Suprapubic skin (tissue), 4 donors: Measurements from ENCODE around the gene WFIKKN1.

Experiments
- EP300 ChIP-seq: sonication (generic); formaldehyde crosslinking; IDR thresholded peaks from one replicate; pipeline ENCODE4 v1.6.1; 2017; ENCODE audit warnings: antibody characterized with exemption
- POLR2A ChIP-seq, 2 donors: fragments of 450-650 bp; IDR thresholded peaks; one replicate each; pipeline ENCODE4 v1.6.1; 2017; ENCODE audit warnings: antibody characterized with exemption in 2 of 2, mild to moderate bottlenecking in 2 of 2, moderate library complexity in 2 of 2
- POLR2AphosphoS5 ChIP-seq, 3 donors: sonication (generic); formaldehyde crosslinking; IDR thresholded peaks; one replicate each; pipeline ENCODE4 v1.6.1; 2017; ENCODE audit warnings: antibody characterized with exemption in 3 of 3
- TF ChIP-seq, protein P1 (sequence below), 2 donors: fragments of 200-600 bp in 1 of 2; fragments of 450-650 bp in 1 of 2; sonication (generic) in 1 of 2; IDR thresholded peaks; one replicate each; pipeline ENCODE4 v1.5.1; 2016 to 2019; ENCODE audit warnings: antibody characterized with exemption in 2 of 2, mild to moderate bottlenecking in 1 of 2, moderate library complexity in 1 of 2

- TF ChIP-seq, protein P1, sequence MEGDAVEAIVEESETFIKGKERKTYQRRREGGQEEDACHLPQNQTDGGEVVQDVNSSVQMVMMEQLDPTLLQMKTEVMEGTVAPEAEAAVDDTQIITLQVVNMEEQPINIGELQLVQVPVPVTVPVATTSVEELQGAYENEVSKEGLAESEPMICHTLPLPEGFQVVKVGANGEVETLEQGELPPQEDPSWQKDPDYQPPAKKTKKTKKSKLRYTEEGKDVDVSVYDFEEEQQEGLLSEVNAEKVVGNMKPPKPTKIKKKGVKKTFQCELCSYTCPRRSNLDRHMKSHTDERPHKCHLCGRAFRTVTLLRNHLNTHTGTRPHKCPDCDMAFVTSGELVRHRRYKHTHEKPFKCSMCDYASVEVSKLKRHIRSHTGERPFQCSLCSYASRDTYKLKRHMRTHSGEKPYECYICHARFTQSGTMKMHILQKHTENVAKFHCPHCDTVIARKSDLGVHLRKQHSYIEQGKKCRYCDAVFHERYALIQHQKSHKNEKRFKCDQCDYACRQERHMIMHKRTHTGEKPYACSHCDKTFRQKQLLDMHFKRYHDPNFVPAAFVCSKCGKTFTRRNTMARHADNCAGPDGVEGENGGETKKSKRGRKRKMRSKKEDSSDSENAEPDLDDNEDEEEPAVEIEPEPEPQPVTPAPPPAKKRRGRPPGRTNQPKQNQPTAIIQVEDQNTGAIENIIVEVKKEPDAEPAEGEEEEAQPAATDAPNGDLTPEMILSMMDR (IDR thresholded peaks at IDR 0.05), result no peak
- TF ChIP-seq POLR2A (IDR thresholded peaks at IDR 0.05), result no peak
- no peak for TF ChIP-seq EP300
- TF ChIP-seq POLR2AphosphoS5 (IDR thresholded peaks at IDR 0.05), result no peak
These were observed 31.7 kb upstream of the WFIKKN1 start for GRCh38 chr16:598823-599739.
